Activated CD4-positive, CD25-positive, alpha-beta regulatory T cell treated with anti-CD3 and anti-CD28 coated beads, Interleukin-2, amount 50 U/mL, for 16 hours (primary cell): Measurements from ENCODE around the gene APEX1.
"Not testable (repeated sequence)": the region's sequence is repeated elsewhere in the genome, so short reads cannot be mapped to it uniquely, and the experiment has no call there.

Experiments used
- DNase-seq: peaks from one replicate; pipeline ENCODE4 v3.0.0-alpha.2; 2020; ENCODE audit warnings: low read depth, low spot score

APEX1 gene

GRCh38 chr14:20472536-20473169 is 17.6 kb downstream of the APEX1 start:
- no peak for DNase-seq

DNA sequence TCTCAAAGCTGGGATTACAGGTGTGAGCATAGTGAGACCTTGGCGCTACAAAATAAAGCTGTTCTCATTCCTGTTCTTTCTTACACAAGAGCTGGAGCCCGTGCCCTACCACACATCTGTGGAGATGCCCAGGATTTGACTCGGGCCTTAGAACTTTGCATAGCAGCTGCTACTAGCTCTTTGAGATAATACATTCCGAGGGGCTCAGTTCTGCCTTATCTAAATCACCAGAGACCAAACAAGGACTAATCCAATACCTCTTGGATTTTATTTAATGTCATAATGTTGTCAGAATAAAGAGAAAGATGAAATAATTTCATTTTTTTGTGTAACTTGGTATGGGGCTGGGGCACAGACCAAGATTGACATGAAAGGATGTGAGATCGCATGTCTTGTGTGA is 21.8 kb downstream of the APEX1 start:
- DNase-seq = no peak

- no peak for DNase-seq
Measured at GRCh38 chr14:20477211-20477876, 22.3 kb downstream of the APEX1 start.

DNA sequence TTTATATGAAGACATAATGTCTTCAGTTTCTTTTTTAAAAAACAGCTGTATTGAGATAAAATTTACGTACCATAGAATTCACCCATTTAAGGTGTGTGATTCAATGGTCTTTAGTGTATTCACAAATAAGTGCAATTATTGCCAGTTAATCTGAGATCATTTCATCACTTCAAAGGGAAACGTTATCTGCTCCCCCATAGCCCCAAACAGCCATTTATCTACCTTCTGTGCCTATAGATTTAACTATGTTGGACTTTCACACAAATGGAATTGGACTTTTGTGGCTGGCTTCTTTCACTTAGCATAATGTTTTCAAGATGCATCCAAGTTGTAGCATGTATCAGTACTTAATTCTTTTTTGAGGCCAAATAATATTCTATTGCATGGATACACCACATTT is 23.9 kb downstream of the APEX1 start:
- no peak for DNase-seq

- DNase-seq = no peak
Measured at GRCh38 chr14:20482382-20482781, 27.4 kb downstream of the APEX1 start.

GRCh38 chr14:20485900-20486299 is 30.9 kb downstream of the APEX1 start:
- no peak for DNase-seq

- no peak for DNase-seq
Measured at GRCh38 chr14:20486684-20487395, 31.8 kb downstream of the APEX1 start.

DNA sequence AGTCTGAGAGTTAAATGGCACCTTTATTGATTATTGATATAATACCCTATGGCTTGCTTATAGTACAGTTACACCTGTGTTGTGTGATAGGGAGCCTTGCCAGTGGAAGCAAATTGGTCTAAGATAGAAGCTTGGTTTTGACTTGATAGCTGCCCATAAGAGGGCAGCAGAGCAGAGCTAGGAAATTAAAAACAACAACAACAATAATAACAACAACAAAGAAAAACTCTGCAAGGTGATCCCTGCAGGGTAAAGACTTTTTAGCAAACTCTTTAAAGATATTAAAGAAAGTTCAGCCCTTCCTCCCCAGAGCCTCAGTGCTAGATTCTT is 32.3 kb downstream of the APEX1 start:
- DNase-seq = no peak

GRCh38 chr14:20489093-20489994 is 34.3 kb downstream of the APEX1 start:
- DNase-seq = no peak

DNA sequence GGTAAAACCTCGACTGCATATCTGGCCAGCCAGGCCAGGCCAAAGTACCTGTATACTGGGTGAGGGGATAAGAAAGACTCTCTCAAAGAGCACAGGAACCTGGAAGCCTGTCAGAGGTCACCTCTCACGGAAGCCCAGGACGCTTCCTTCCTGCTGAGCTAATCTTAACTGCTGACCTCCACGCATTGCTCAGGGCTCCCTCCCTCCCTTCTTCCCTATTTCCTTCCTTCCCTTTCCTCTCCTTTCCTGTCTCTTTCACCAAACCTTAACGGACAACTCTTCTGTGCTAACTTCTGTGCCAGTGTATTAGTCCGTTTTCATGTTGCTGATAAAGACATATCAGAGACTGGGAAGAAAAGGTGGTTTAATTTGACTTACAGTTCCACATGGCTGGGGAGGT is 35.5 kb downstream of the APEX1 start:
- no peak for DNase-seq

- DNase-seq = no peak
Measured at GRCh38 chr14:20492486-20492885, 37.5 kb downstream of the APEX1 start.

GRCh38 chr14:20493634-20494033 is 38.6 kb downstream of the APEX1 start:
- DNase-seq = no peak

DNA sequence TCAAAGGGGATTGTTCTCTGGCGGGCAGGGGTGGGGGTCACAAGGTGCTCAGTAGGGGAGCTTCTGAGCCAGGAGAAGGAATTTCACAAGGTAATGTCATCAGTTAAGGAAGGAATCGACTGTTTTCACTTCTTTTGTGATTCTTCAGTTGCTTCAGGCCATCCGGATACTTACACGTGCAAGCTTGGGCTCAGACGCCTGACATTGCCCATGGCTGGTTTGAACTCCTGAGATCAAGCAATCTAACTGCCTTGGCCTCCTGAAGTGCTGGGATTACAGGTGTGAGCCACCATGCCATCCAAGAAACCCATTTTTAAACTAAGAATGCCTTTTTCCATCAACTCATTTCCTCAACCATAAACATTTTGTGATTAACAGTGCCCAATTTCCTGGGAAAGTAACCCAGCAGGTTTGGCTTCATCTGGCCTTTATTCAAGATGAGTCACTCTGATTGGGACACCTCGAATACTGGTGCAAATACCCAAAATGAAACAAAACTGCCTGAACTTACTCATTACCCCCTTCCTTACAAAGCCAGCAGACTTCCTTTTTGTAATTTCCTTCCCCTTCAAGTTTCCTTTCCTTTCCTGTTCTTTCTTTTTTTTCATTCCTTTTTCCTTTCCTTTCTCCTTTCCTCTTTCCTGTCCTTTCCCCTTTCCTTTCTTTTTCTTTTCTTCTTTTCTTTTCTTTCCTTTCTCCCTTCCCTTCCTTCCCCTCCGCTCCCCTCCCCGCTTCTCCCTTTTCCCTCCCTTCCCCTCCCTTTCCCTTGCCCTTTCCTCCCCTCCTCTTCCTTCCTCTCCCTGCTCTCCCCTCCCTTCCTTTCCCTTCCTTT is 40.1 kb downstream of the APEX1 start:
- no peak for DNase-seq

DNA sequence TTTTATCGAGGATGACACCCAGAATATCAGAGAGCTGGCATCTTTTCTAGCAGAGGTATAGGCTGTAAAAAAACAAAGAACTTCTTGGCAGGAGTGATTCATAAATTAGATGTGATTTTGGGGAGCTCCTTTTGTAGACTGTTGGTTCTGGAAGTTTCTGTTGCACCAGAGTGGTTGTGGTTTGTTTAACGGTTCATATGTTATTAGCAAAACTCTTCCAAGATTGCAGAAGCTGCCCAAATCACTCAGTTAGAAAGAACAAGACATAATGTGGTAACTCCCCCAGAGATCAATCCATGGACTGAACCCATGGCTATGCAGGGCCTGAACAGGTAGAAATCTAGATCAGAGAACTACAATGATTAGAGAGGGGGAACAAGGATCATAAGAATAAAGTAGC is 43.6 kb downstream of the APEX1 start:
- DNase-seq = no peak

DNA sequence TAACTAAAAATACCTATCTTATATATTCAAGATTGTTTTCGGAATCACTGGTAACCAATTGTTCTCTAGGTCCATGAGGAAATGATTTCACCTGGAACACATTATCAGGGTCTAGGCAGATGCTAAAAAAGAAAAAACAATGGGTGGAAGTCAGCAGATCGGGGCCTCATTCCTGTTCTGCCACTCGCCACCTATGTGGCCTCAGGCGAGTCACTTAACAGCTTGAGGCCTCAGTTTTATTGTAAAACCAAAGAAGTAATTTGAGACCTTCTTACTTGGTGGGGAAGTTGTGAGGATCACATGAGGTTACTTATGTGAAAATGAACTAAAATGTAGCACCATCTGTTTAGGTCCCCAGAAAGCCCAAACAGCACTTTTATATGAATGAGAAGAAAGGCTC is 44.1 kb downstream of the APEX1 start:
- no peak for DNase-seq

GRCh38 chr14:20499881-20500280 is 44.9 kb downstream of the APEX1 start:
- DNase-seq = no peak

- no peak for DNase-seq
Measured at GRCh38 chr14:20501346-20501745, 46.3 kb downstream of the APEX1 start.

GRCh38 chr14:20503898-20504297 is 48.9 kb downstream of the APEX1 start:
- no peak for DNase-seq

GRCh38 chr14:20506276-20506675 is 51.2 kb downstream of the APEX1 start:
- DNase-seq = not testable (repeated sequence)

- DNase-seq = not testable (repeated sequence)
Measured at GRCh38 chr14:20506752-20507151, 51.7 kb downstream of the APEX1 start.
